Brain pericyte (primary cell): Measurements from ENCODE around the gene SRRT.

ENCODE experiments used
- DNase-seq: peaks from one replicate; pipeline ENCODE4 v3.0.0-alpha.2; 2012; ENCODE audit warnings: low read depth, low spot score

SRRT gene

GRCh38 chr7:100879685-100880261, 4.9 kb downstream of the SRRT start:
- DNase-seq, result no peak

GRCh38 chr7:100880645-100881044, 5.7 kb downstream of the SRRT start:
- DNase-seq, result no peak

GRCh38 chr7:100881136-100881535, 6.2 kb downstream of the SRRT start:
- DNase-seq, result no peak

GRCh38 chr7:100882201-100882600, 7.3 kb downstream of the SRRT start:
- no peak for DNase-seq

GRCh38 chr7:100882785-100883526, 8.1 kb downstream of the SRRT start:
- DNase-seq, result no peak

GRCh38 chr7:100884736-100885439, 10.0 kb downstream of the SRRT start:
- DNase-seq, result no peak

- DNase-seq, result no peak
Measured at GRCh38 chr7:100885440-100886141, 10.7 kb downstream of the SRRT start.

- no peak for DNase-seq
Measured at GRCh38 chr7:100886142-100886935, 11.4 kb downstream of the SRRT start.

- DNase-seq, result no peak
Measured at GRCh38 chr7:100886936-100887515, 12.1 kb downstream of the SRRT start.

GRCh38 chr7:100887516-100888290, 12.8 kb downstream of the SRRT start:
- DNase-seq, result no peak

GRCh38 chr7:100888291-100888987, 13.5 kb downstream of the SRRT start:
- no peak for DNase-seq

GRCh38 chr7:100888988-100889750, 14.3 kb downstream of the SRRT start, which contains the start of gene UFSP1:
Gene UFSP1 (minus strand): TSS chr7:100889715. CDS start chr7:100889271, 444 bp downstream.
- DNase-seq, result no peak

- DNase-seq, result no peak
Measured at GRCh38 chr7:100890653-100891567, 16.0 kb downstream of the SRRT start.

GRCh38 chr7:100891568-100892247, 16.8 kb downstream of the SRRT start:
- no peak for DNase-seq

GRCh38 chr7:100892364-100893317, 17.7 kb downstream of the SRRT start:
- DNase-seq, result no peak

GRCh38 chr7:100893318-100893895, 18.5 kb downstream of the SRRT start:
- DNase-seq, result no peak
